ENCODE data around the gene LINC00237.

DNA sequence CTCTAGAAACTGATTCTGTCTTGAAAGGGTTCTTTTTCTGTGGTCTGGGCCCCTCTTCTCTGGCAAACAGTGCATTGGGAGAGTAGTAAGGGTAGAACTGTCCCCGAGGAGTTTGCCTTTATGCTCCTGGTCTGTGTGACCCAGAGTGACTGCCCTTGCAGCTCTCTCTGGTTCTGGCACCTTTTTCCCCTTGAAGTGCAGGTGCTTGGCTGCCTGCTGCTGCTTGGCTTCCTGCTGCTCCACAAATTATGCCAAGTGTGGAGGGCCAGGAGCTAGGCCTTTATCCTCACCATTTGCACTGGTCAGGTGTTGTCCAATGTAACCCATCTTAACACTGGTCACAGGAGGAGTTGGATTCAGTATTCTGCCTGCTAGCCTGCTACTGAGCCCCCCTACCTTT lies 30.9 kb upstream of the LINC00237 start:
- TF ChIP-seq RAD21 (IDR thresholded peaks at IDR 0.05; ENCODE audit: low read depth) (no peak), ZBTB7A (IDR thresholded peaks at IDR 0.05; ENCODE audit: low read depth) (no peak), FOXM1 (IDR thresholded peaks at IDR 0.05; ENCODE audit: borderline replicate concordance, low read depth) (no peak), YY1 (IDR thresholded peaks at IDR 0.05; ENCODE audit: low read depth) (no peak), EP300 (IDR thresholded peaks at IDR 0.05; ENCODE audit: borderline replicate concordance) (no peak), CEBPB (IDR thresholded peaks at IDR 0.05) (no peak), TAF1 (IDR thresholded peaks at IDR 0.05; ENCODE audit: low read depth) (no peak), NFIC (IDR thresholded peaks at IDR 0.05) (no peak), TEAD4 (IDR thresholded peaks at IDR 0.05) (no peak), TCF12 (IDR thresholded peaks at IDR 0.05; ENCODE audit: low read depth) (no peak), EGR1 (IDR thresholded peaks at IDR 0.05) (no peak), REST (IDR thresholded peaks at IDR 0.05; ENCODE audit: low read depth) (no peak)
- TF ChIP-seq, protein P1, sequence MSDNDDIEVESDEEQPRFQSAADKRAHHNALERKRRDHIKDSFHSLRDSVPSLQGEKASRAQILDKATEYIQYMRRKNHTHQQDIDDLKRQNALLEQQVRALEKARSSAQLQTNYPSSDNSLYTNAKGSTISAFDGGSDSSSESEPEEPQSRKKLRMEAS (IDR thresholded peaks at IDR 0.05), result no peak
